Hepatocyte (in vitro differentiated cells): Measurements from ENCODE around the gene FAM72D.
"Not testable (repeated sequence)": the region's sequence is repeated elsewhere in the genome, so short reads cannot be mapped to it uniquely, and the experiment has no call there.

Source experiments
- EZH2phosphoT487 ChIP-seq: fragments of 200-600 bp; sonication (generic); IDR thresholded peaks from one replicate; pipeline ENCODE4 v1.6.1; 2018; ENCODE audit warnings: antibody characterized with exemption, mild to moderate bottlenecking, low read depth, moderate library complexity; ENCODE audit not compliant: unreplicated experiment, severe bottlenecking
- TF ChIP-seq, protein P1 (sequence below): fragments of 200-600 bp; sonication (generic); IDR thresholded peaks from 2 replicates; pipeline ENCODE4 v1.5.1; 2016; ENCODE audit warnings: antibody characterized with exemption, mild to moderate bottlenecking; ENCODE audit not compliant: poor library complexity

DNA sequence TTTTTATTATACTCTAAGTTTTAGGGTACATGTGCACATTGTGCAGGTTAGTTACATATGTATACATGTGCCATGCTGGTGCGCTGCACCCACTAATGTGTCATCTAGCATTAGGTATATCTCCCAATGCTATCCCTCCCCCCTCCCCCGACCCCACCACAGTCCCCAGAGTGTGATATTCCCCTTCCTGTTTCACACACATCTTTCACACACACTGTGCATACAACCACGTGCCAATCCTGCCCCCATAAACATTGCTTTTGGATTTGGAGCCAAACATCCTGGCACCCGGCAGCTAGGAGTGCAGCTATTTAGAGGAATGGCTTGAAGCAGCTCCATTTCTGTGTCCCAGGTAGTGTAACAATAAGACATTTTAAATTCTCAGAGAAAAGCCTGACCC, 51.4 kb downstream of the FAM72D start:
- TF ChIP-seq, protein P1, sequence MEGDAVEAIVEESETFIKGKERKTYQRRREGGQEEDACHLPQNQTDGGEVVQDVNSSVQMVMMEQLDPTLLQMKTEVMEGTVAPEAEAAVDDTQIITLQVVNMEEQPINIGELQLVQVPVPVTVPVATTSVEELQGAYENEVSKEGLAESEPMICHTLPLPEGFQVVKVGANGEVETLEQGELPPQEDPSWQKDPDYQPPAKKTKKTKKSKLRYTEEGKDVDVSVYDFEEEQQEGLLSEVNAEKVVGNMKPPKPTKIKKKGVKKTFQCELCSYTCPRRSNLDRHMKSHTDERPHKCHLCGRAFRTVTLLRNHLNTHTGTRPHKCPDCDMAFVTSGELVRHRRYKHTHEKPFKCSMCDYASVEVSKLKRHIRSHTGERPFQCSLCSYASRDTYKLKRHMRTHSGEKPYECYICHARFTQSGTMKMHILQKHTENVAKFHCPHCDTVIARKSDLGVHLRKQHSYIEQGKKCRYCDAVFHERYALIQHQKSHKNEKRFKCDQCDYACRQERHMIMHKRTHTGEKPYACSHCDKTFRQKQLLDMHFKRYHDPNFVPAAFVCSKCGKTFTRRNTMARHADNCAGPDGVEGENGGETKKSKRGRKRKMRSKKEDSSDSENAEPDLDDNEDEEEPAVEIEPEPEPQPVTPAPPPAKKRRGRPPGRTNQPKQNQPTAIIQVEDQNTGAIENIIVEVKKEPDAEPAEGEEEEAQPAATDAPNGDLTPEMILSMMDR = not testable (repeated sequence)
- TF ChIP-seq EZH2phosphoT487 = not testable (repeated sequence)
